ENCODE data around the gene RASSF1.
"Not testable (repeated sequence)": the region's sequence is repeated elsewhere in the genome, so short reads cannot be mapped to it uniquely, and the experiment has no call there.

RASSF1 gene

DNA sequence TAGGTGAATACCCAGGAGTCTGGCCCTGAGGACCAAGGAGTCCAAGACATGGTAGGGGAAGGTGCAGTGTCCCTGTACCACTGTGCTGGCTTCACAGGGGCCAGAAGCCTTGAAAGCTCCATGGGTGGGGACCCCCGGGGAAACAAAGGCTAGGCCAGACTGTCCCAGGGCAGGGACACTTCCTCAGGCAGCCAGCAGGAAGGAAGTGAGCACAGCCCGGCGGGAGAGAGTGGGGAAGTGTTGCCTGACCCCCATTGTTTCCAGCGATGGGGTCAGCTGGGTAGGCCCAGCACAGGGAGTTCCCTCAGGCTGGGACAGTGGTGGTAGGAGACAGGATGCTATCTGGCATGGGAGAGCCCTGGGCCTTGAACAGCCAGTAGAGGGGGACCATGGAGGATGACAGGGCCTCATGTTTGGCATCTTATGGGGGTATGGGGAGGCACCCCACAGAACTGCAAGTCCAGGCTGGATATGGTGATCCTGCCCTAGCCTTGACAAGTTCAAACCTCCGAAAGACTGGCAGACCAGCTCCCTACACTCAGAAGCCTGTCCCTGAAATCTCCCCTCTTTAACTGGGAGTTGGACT lies 16.9 kb downstream of the RASSF1 start:
- no peak for DNase-seq (ENCODE audit: low spot score)

DNA sequence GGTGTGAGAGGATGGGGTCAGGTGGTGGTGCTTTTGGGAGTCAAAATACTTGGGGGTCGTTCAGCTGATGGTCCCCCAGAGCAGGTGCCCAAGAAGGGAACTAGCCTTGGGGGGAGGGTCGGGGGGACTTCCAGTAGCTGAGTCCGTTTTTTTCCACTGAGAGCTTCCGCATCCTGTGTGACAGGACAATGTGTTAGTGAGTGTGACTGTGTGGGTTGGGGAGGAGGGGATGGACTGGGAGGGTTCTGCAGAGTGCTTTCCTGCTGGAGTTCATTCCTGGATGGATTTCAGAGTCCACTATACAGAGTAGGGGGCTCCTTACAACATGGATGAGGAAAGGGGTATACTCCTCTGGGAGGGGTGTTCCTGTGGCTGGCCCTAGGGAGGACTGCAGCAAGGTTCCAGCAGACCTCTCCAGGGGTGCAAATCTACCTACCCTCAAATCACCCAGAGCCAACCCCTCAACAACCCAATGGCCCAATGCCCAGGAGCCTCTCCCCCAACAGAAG lies 17.5 kb downstream of the RASSF1 start:
- no peak for DNase-seq (ENCODE audit: low spot score)

DNA sequence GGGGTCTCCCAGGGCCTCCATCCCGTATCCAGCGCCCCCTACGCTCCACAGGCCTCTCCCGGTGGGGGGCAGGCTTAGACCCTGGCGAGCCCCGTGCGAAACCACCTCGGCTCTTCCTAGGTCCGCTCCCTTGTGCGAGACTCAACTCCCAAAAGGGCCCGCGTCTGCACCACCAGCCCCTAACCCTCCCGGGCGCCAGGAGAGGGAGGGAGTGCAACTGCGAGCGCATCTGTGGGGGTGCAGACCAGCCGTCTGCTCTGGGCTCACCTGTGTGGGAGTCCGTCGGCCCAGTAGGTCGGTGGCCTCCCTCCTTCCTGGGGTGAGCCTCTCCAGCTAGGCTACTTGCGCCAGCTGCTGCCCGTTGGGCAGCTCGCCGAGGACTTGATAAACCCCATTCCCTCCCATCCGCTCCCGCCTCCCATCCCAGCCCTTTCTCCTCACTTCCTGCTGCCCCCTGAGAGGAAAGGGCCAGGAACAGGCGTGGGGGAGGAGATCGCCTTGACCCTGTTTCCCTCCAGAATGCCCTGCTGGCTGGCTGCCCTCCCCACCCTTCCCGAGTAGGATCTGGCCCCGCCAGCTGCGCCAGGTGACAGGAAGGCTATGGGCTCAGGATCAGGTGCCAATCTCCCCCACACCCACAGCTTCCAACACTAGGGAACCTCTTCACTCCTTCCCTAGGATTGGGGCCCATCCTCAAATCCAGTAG lies 18.1 kb downstream of the RASSF1 start, which contains the start of gene HYAL2:
Gene HYAL2, minus strand, starts transcription at position 360 of the 706 bp plus-strand sequence. CDS start 2,256 bp downstream, outside the sequence.
- no peak for DNase-seq (ENCODE audit: low spot score)

DNA sequence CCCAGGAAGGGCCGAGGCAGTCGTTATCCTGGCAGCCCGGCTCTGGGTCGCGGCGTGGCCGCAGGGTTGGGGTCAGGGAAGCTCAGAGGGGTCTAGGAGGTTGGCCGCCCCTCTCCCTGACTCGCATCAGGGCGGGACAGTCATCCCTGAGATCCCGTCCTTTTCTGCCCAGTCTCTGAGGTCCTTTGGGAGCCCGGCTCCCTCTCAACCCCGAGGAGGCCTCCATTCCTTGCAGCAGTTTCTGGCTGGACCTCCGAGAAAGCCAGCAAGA lies 18.6 kb downstream of the RASSF1 start:
- DNase-seq (ENCODE audit: low spot score), result no peak

DNA sequence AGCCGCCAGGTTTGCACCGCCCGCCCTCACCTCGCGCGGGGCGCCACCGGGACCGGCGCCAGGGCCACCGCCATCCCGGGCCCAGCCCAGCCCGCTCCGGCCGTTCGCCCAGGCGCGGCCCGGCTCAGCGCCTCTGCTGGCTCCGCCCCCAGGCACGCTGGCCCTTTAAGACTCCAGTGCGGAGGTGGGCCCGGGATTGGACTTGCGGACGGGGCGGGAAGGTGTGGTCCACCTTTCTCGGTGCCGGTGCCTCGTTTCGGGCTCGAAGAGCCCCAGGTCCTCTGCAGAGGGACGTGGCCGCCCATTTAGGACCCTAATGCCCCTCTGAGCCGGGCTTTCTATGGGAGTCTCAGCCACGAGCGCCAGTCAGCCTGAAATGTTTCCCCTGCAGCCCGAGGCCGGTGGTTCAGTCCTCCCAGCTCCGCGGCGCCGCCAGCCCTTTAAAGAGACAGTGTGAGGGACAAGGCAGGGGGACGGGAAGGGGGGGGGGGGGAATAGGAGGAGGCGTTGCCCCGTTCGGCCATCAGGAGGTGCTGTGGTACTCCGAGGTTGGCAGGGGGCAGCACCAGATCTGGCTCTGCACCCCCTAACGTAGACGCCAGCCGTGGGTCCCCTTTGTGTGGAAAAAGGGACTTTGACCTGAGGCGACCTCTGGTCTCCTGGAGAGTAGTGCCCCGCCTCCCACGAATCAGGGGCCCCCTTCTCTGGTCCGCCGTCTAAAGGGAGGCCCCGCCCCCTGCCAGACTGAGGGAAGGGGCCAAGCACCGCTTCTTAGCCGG lies 19.1 kb downstream of the RASSF1 start:
- DNase-seq (ENCODE audit: low spot score), result peak; percentile 90

DNA sequence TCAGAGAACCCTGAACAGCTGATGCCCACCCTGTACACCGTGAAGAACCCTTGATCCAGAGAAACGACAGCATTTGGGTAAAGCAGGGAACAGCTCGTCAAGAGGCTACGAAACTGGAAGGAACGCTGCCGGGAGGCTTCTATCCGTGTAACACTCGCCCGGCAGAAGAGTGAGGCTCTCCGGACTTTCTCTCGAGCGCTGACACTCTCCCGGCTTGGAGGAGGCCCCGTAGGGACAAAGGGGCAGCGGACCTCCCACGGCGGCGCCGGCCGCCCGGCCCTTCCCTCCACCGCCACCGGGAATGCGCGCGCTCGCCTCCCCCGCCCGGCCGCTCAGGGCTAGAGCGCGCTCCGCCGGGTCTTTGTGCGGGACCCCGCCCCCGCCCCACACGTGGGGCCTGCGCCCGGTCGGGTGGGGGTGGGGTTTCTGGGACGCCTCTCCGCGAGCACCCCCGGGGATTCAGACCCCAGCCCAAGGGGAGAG lies 19.7 kb downstream of the RASSF1 start:
- DNase-seq (ENCODE audit: low spot score), result peak; percentile 75

DNA sequence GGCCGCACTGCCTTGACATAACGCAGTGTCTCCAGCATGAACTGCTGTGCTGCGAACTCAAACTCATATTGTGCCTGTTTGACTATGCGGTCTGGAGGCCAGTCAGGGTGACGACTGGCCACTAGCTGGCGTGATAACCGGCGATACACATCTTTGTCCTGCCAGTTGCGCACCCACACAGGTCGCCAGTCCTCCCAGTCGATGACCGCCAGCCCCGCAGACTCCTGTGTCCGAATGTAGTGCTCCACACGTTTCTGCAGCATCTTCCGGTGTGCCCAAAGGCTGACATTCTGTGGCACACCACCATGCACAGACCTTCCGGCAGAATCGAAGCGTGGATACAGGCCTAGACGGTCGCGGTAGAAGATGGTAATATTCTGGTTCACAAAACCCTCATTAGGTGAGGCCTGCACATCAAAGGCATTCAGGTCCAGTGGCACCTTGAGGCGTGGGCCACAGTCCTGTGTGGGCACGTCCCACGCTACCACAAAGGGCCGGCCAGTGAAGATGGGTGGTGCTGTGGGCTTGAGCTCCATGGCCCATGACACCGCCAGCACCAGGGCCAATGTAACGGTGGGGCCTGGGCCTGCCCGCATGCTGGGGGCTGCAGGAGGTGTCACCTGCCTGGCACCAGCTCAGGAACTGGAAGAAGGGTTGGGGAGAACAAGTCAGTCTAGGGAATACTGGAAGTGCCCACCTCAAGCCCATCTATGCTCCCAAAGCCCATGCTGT lies 20.6 kb downstream of the RASSF1 start:
- DNase-seq (ENCODE audit: low spot score), result no peak

DNA sequence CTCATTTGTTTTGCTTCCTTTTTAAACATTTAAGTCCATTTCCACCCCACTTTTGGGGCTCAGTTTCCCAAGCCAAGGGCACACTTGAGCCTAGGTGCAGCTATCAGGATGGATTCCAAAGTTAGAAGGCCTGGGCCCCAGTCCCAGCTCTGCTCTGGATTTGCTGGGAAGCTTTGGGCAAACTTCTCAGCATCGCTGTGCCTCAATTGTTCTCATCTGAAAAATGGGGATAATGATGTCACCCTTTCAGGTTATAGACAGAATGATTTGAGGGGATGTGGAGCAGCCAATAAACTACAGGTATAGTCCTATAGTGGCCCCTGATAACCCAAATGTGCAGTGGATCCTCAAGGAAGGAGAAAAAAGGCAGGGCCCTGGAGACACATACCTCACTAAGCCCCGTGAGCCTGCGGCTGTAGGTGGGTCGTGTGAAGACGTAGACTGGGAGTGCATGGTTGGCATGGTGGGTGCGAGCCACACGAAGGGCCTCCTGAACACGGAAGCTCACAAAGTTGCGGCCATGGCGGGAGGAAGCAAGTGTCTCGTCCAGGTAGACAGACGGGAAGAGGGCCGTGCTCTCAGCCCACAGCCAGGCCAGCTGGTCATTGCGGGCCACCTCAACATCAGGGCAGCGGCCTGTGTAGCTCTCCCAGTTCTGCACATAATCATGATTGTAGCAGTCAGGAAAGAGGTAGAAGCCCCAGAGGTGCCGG lies 21.3 kb downstream of the RASSF1 start:
- DNase-seq (ENCODE audit: low spot score), result no peak

DNA sequence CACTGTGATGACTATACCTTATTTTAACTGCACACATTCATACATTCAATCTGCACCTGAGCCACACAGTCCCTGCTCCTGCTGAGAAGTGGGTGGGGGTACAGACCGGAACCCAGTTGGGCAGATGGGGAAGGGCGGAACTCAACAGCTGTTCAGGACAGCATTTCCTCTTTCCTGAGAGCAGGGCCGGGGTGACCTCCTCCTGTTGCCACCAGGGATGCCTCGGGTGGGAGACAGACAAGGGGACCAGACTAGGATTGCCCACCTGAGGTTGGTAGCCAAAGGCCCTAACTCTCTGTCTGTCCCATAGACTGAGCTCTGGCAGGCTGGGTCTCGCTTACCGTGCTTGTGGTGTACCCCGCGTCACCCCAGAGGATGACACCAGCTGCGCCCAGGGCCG lies 22.0 kb downstream of the RASSF1 start:
- no peak for DNase-seq (ENCODE audit: low spot score)

DNA sequence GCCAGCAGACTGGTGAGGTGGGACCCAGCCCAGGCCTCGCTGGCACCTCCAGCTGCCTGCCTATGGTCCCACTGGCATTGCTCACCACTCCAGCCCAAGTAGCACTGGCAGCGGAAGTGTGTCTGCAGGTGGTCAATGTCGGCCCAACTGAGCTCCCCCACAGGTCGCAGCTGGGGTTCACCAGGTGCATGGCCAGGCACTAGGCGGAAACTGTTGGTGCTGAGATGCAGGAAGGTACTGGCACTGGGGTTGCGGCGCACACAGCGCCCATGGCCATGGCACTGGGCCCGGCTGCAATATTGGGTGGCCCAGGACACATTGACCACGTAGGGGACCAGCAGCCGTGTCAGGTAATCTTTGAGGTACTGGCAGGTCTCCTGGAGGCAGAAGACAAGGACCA lies 22.5 kb downstream of the RASSF1 start:
- no peak for DNase-seq (ENCODE audit: low spot score)

DNA sequence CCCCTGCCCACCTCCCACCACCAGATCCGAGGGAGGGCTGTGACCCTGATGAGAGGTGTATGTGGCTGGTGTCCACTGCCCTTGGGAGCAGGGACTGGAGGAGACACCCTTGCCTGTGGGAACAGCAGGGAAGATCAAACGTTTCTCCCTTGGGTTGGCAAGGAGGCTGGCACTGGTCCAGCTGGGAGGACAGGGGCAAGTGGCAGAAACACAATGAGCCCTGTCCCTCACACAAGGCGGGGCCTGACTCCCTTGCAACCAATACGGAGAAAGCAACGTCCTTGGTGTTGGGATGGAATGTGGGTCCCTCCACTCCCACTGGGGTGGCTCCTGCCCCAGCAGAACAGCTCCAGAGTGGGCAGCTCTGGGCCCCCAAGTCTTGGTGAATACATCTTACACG lies 23.3 kb downstream of the RASSF1 start:
- no peak for DNase-seq (ENCODE audit: low spot score)

DNA sequence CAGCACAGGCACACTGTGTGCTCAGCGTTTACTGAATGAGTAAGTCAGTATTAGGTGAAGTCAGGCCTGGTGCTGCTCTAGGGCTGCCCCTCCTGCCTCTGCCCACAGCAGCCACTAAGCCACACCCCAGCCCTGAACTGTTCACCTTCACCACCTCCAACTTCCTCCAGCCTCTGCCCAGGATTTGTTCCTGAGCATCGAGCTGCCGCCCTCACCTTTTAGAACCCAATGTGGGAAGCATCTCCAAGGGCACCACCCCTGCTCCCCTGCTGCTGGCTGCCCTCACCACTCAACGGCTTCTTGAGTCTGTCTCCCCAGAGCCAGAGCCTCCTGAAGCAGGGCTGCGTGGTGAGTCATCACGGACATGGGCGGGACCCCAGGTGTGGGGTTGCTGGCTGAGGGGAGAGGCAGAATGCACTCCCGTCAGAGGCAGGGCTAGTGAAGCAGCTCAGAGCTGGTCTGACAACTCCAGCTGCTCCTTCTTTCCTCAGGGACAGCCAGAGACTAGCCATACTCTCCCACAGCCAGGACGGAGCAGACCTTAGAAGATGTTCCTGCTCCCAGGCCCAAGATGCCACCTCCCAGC lies 23.9 kb downstream of the RASSF1 start:
- DNase-seq (ENCODE audit: low spot score), result peak; percentile 92

DNA sequence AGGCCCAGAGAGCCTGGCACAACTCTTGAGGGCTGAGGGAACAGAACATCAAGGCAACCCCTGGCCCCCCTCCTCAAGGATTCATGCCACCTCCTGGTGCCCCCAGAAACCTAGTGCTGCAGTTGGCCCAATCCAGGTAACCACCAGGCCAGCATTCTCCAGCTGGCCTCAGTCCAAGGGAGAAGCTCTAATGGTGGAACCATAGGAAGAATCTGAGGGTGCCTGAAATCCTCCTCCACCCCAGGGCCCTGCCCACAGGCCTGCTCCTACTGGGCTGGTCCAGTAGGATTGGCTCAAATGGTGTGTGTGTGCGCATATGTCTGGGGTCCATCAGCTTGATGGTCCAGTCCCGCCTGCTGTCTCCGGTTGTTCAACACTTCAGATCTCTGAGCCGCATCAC lies 25.8 kb downstream of the RASSF1 start:
- DNase-seq (ENCODE audit: low spot score), result no peak

DNA sequence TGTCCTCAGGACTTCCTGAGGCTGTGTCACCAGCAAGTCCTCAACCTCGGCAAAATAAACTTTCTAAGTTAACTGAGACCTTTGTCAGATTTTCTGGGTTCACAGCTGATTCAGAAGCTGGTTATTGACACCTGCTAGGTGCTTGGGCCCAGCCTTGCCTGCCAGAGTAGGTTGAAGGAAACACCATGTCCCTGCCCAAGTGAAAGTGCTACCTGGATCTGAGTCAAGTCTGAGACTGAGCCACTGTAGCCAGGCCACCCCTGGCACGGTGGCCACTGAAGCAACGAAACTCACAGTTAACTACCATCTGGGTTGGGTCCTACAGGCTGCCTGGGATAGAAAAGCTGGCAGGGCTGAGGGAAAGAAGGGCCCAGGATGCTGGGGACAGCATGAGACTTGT lies 26.3 kb downstream of the RASSF1 start:
- no peak for DNase-seq (ENCODE audit: low spot score)

DNA sequence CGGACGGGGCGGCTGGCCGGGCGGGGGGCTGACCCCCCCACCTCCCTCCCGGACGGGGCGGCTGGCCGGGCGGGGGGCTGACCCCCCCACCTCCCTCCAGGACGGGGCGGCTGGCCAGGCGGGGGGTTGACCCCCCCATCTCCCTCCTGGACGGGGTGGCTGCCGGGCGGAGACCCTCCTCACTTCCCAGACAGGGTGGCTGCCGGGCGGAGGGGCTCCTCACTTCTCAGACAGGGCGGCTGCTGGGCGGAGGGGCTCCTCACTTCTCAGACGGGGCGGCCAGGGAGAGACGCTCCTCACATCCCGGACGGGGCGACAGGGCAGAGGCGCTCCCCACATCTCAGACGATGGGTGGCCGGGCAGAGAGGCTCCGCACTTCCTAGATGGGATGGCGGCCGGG lies 28.6 kb downstream of the RASSF1 start:
- DNase-seq (ENCODE audit: low spot score), result not testable (repeated sequence)

DNA sequence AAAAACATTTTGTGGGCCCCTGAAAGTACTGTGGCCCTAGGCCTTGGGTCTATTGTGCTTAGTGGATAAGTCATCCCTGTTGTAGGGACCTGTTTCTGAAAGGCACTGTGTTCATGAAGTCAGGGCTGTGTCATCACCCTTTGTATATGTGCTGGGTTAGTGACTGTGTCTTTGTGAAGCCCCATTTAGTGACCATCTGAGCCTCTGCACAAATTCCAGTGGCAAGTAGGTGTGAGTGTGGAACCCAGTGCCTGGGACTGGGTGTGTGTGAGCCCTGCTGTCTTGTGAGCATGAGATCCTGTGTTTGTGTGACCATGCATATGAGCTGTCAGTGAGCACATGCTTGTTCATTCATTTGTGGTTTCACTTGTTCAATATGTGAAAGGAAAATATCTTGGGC lies 36.0 kb downstream of the RASSF1 start:
- peak; percentile 71 for DNase-seq (ENCODE audit: low spot score)

DNA sequence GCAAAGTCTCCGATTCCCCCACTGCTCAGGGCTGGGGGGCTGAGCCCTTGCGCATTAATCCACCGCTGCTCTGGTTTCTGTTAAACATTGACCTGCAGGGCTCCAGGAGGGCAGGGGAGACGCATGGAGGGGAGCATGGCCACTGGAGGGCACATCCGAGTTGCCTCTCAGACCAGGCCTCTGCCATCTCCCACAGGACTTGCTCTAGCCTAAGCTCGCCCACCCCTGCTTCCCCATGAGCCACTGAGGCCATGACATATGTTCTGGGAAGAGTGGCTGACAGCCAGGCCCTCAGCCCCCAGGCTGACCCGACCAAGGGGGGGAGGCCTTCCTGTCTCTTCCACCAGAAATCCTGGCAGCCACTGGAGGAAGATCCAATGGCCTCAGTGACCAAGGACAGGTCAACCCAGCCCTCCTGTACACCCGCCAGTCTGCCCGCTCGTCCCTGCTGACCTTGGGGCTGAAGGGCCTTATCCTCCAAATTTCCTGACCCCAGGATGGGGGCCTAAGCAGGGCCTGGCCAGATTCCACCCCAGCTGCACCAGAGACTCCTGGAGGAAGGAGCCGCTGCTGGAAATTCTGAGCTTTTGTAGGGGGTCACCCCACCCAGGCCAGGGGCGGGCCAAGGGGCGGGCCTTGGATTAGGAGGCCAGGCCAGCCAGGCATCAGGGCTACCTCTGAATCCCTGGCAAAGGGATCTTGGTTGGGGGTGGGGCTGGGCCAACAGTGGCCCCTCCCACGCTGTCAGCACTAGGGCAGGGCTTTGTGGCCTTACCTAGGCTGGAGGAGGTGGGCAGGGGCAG lies 37.4 kb downstream of the RASSF1 start, which contains the start of gene HYAL1:
Gene HYAL1, minus strand, starts transcription at position 562 of the 803 bp plus-strand sequence. CDS start 618 bp downstream, outside the sequence.
- DNase-seq (ENCODE audit: low spot score), result peak; percentile 72

DNA sequence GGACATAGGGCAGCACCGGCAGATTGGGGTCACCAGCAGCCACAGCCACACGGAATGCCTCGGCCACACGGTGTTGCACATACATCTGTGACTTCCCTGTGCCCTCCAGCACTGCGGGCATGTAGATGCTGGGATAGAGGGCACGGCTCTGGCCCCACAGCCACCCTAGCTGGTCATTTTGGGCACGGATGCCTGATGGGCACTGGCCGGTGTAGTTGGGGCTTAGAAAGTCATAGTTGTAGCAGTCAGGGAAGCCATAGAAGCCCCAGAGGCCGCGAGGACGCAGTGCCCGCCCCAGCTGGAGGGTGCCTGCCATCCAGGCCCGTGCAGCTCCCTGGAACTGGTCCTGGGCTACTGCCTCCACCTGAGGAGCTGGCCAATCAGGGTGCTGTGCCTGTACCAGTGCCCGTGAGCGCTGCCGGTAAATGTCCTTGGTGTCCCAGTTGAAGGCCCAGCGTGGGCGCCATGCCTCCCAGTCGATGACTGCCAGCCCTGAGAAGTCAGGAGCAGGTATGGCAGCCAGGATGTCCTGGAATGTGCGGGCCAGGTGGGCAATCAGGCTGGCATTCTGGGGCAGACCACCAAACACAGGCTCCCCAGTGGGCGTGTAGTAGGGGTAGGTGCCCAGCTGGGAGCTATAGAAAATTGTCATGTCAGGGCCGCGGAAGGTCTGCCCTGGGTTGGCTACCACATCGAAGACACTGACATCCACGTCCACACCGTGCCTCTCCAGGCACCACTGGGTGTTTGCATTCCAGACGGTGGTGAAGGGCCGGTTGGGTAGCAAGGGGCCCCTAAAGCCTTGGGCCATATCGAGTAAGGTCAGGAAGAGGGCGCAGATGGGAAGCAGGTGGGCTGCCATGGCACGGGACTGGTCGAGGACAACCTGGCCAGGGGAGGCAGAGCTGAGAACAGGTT lies 38.3 kb downstream of the RASSF1 start:
- DNase-seq (ENCODE audit: low spot score), result no peak

DNA sequence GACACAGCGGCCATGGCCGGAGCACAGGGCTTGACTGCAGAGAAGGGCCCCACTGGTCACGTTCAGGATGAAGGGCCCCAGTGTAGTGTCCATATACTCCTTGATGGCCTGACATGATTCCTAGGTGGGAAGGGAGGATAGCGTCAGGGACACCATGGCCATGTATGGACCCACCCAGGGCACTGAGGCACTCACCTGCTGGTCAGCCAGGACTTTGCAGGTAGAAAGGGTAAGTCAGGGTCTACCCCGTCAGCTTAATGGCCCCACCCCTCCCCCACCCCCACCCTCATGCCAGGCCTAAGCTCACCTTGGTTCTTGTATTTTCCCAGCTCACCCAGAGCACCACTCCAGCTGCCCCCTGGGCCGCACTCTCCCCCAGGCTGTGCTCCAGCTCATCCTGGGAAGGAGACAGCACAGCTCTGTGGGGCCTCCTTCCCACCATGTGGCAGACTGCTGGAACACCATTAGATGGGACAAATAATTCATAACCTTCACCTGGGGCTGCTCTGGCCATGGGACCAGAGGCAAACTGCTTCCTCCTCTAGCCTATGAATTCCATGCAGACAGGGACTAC lies 39.9 kb downstream of the RASSF1 start:
- no peak for DNase-seq (ENCODE audit: low spot score)

Data from kidney tubule cell (primary cell).